GM23248 (cell line): ENCODE data around the gene RBFOX1. TPM values are rescaled to one million over a fixed set of nuclear protein-coding genes. Genes with fewer than 3 reads are reported as not detected.

Source experiments
- DNase-seq: peaks from one replicate; pipeline ENCODE4 v3.0.0-alpha.2; 2015
- H2AFZ ChIP-seq: fragments of 200-600 bp; sonication (generic); 2 replicates; pipeline ENCODE4 v1.6.1; 2016; ENCODE audit warnings: antibody characterized with exemption
- H3F3A ChIP-seq: fragments of 200-600 bp; sonication (generic); 2 replicates; pipeline ENCODE4 v1.6.1; 2016; ENCODE audit warnings: mild to moderate bottlenecking, antibody characterized with exemption, mixed run types; ENCODE audit not compliant: insufficient read depth
- H3K27ac ChIP-seq: fragments of 200-600 bp; sonication (generic); 2 replicates; pipeline ENCODE4 v1.5.1; 2016; ENCODE audit warnings: mild to moderate bottlenecking
- H3K27me3 ChIP-seq: fragments of 200-600 bp; sonication (generic); replicated peaks from 2 replicates; pipeline ENCODE4 v1.6.1; 2016; ENCODE audit warnings: mild to moderate bottlenecking; ENCODE audit not compliant: insufficient read depth
- H3K36me3 ChIP-seq: fragments of 200-600 bp; sonication (generic); 2 replicates; pipeline ENCODE4 v1.6.1; 2016; ENCODE audit warnings: low read depth, mild to moderate bottlenecking
- H3K4me1 ChIP-seq: fragments of 200-600 bp; sonication (generic); 2 replicates; pipeline ENCODE4 v1.6.1; 2016; ENCODE audit warnings: mild to moderate bottlenecking; ENCODE audit not compliant: insufficient read depth
- H3K4me2 ChIP-seq: fragments of 200-600 bp; sonication (generic); one replicate; pipeline ENCODE4 v1.6.1; 2016; ENCODE audit warnings: mild to moderate bottlenecking; ENCODE audit not compliant: unreplicated experiment
- H3K4me3 ChIP-seq: fragments of 200-600 bp; sonication (generic); 2 replicates; pipeline ENCODE4 v1.5.1; 2016; ENCODE audit warnings: mild to moderate bottlenecking
- H3K79me2 ChIP-seq: fragments of 200-600 bp; sonication (generic); 2 replicates; pipeline ENCODE4 v1.6.1; 2016; ENCODE audit warnings: mild to moderate bottlenecking; ENCODE audit not compliant: insufficient read depth
- H3K9ac ChIP-seq: fragments of 200-600 bp; sonication (generic); 2 replicates; pipeline ENCODE4 v1.6.1; 2016; ENCODE audit warnings: mild to moderate bottlenecking
- H3K9me2 ChIP-seq: fragments of 200-600 bp; sonication (generic); 2 replicates; pipeline ENCODE4 v1.6.1; 2016; ENCODE audit warnings: mixed run types, mild to moderate bottlenecking, moderate library complexity; ENCODE audit not compliant: insufficient read depth
- H3K9me3 ChIP-seq: fragments of 200-600 bp; sonication (generic); one replicate; pipeline ENCODE4 v1.6.1; 2017; ENCODE audit warnings: low read depth
- H4K20me1 ChIP-seq: fragments of 200-600 bp; sonication (generic); 2 replicates; pipeline ENCODE4 v1.6.0; 2016; ENCODE audit not compliant: insufficient read depth
- EZH2 ChIP-seq: fragments of 200-600 bp; sonication (generic); IDR thresholded peaks from 2 replicates; pipeline ENCODE4 v1.6.1; 2018; ENCODE audit warnings: antibody characterized with exemption, mild to moderate bottlenecking; ENCODE audit not compliant: insufficient read depth, poor library complexity, severe bottlenecking
- EZH2phosphoT487 ChIP-seq: fragments of 200-600 bp; sonication (generic); IDR thresholded peaks from 2 replicates; pipeline ENCODE4 v1.6.1; 2018; ENCODE audit warnings: antibody characterized with exemption, moderate library complexity, mild to moderate bottlenecking, low read depth; ENCODE audit not compliant: insufficient read depth
- WGBS, 2 experiments: methylation state at CpG; one replicate each; pipeline ENCODE4 v1.1.6; 2015 to 2017; ENCODE audit warnings: low lambda C conversion rate in 2 of 2, low coverage in 1 of 2; ENCODE audit errors: missing lambda C conversion rate in 2 of 2; 5-methylcytosine and 5-hydroxymethylcytosine counted together
- in situ Hi-C: fragments of 300-500 bp; cut with MboI; formaldehyde crosslinking; loops from 2 replicates; pipeline ENCODE4 v1.15.0; 2020
- polyA plus RNA-seq: library from polyadenylated mRNA; unstranded; fragments of >200 nt; fragmentation: Nextera tagmentation; extraction: Ambion mirVana; gene quantifications from 2 replicates; pipeline ENCODE4 v1.2.1, GENCODE V29; 2016
- total RNA-seq: library from RNA; depleted of rRNA; stranded (reverse); fragments of >200 nt; shearing (Covaris generic); gene quantifications from 2 replicates; pipeline ENCODE4 v1.2.3, GENCODE V29; 2014

Gene RBFOX1
- total and polyA plus RNA-seq, 2 experiments from 2014 or later, result not detected

GRCh38 chr16:7526736-7527135, 194.1 kb downstream of the RBFOX1 start:
- H3K36me3 ChIP-seq, result no peaks in the 10 kb centered on the region
- 44 to 45% methylated on average over 6 of the region's 6 CpGs for WGBS, 2 experiments

DNA sequence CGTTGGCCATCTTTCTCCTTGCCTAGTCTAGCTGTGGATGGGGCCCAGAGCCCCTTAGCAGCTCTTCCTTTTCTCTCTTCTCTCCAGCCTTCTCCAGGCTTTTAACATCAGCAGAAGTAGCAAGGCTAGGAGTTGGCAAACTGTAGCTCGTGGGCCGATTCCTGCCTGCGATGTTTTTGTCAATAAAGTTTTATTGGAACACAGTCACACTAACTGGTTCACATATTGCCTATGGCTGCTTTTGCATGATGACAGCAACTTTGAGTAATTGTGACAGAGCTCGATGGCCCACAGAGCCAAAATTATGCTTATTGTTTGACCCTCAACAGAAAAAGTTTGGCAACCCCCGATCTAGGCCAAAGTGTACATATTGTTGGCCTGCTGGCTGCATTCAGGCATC, 199.9 kb downstream of the RBFOX1 start:
- Histone ChIP-seq H3K27ac (no peak overlapping the region), H3K36me3 (no peaks in the 10 kb centered on the region), H3K9me3 (no peaks in the 10 kb centered on the region), H3K27me3 (no peaks in the 10 kb centered on the region), H4K20me1 (no peaks in the 10 kb centered on the region), H3K9me2 (no peaks in the 10 kb centered on the region), H3K79me2 (no peaks in the 10 kb centered on the region), H3K9ac (no peak overlapping the region), H2AFZ (no peak overlapping the region), H3F3A (no peaks in the 10 kb centered on the region), H3K4me3 (no peak overlapping the region), H3K4me1 (no peaks in the 10 kb centered on the region), H3K4me2 (no peak overlapping the region)
- no peak for DNase-seq
- no peak for TF ChIP-seq EZH2phosphoT487
- no peak for TF ChIP-seq EZH2
- 45% methylated on average over 6 of the region's 6 CpGs for WGBS, 2 experiments
- in situ Hi-C loops, result no loop called here

More at GRCh38 chr16:7526736-7527135, 194.1 kb downstream of the RBFOX1 start:
- H3K79me2 ChIP-seq, result no peaks in the 10 kb centered on the region
- H3K4me1 ChIP-seq, result no peaks in the 10 kb centered on the region
- no peak overlapping the region for H3K27ac ChIP-seq
- DNase-seq, result no peak
- no peak overlapping the region for H3K9ac ChIP-seq
- no peaks in the 10 kb centered on the region for H3F3A ChIP-seq
- H3K4me2 ChIP-seq, result no peak overlapping the region
- no peaks in the 10 kb centered on the region for H3K9me3 ChIP-seq
- H2AFZ ChIP-seq, result no peak overlapping the region
- in situ Hi-C loops, result no loop called here
- TF ChIP-seq EZH2phosphoT487 (no peak), EZH2 (no peak)
- no peaks in the 10 kb centered on the region for H3K9me2 ChIP-seq
- no peak overlapping the region for H3K4me3 ChIP-seq
- H4K20me1 ChIP-seq, result no peaks in the 10 kb centered on the region
- H3K27me3 ChIP-seq, result no peaks in the 10 kb centered on the region

- TF ChIP-seq EZH2phosphoT487, result no peak
- TF ChIP-seq EZH2, result no peak
- no peaks in the 10 kb centered on the region for H3K27me3 ChIP-seq
- in situ Hi-C loops, result no loop called here
- H3K9me2 ChIP-seq, result no peaks in the 10 kb centered on the region
- H4K20me1 ChIP-seq, result no peaks in the 10 kb centered on the region
- H3K36me3 ChIP-seq, result no peaks in the 10 kb centered on the region
- no peak overlapping the region for H3K4me3 ChIP-seq
- H3K9me3 ChIP-seq, result no peaks in the 10 kb centered on the region
- no peak overlapping the region for H3K9ac ChIP-seq
- no peak overlapping the region for H2AFZ ChIP-seq
- no peaks in the 10 kb centered on the region for H3F3A ChIP-seq
- no peak overlapping the region for H3K4me2 ChIP-seq
- no peaks in the 10 kb centered on the region for H3K79me2 ChIP-seq
- DNase-seq, result no peak
- no peak overlapping the region for H3K27ac ChIP-seq
- no peaks in the 10 kb centered on the region for H3K4me1 ChIP-seq
- WGBS, 2 experiments, result 15 to 27% methylated on average over 7 of the region's 7 CpGs
Measured at GRCh38 chr16:7534749-7535148, 202.1 kb downstream of the RBFOX1 start.

DNA sequence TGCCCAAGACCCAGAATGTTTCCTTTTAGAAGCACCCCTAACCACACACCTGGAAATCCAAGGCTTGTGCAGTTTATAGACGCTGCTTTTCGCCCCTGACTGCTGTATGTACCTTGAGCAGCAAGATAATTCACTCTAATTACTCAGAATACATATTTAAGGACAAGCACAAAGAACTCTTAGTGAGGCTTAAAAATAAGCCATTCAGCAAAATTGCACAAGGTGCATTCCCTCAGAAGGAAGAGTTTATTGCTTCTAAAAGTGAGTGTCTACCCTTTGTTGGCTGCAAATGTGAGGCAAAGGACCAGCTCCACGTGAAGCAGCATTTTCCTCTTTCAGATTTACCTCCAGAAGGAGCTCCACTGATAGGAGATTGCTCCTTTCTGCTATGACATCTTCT, 208.4 kb downstream of the RBFOX1 start:
- 0 to 1% methylated on average over 3 of the region's 3 CpGs for WGBS, 2 experiments
- no peaks in the 10 kb centered on the region for H3K9me2 ChIP-seq

DNA sequence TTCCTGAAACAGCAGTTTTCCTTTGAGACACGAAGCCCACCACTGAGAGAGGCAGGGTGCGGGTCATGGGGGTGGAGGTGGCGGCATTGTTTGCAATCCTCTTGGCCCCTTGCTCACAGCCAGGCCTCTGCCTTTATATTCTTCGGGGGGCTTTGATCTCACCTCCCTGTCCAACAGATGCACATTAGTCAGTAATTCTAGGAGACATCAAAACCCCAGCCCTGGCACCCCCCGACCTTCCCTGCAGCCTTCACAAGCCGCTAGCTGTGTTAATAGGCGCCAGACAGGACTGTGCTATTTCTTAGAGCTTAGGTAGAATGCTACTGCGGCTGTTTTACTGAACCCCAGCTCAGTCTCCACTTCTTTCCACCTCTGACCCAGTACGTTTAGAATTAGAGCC, 212.6 kb downstream of the RBFOX1 start:
- WGBS, 2 experiments, result 13 to 17% methylated on average over 9 of the region's 9 CpGs
- Histone ChIP-seq H3K4me3 (no peak overlapping the region), H2AFZ (no peak overlapping the region)

More for the DNA sequence above, 208.4 kb downstream of the RBFOX1 start:
- Histone ChIP-seq H3K9ac (no peak overlapping the region), H3K4me1 (no peaks in the 10 kb centered on the region), H3K4me2 (no peak overlapping the region), H3K27ac (no peak overlapping the region), H3K4me3 (no peak overlapping the region), H3K79me2 (no peaks in the 10 kb centered on the region), H2AFZ (no peak overlapping the region), H3F3A (no peaks in the 10 kb centered on the region), H4K20me1 (no peaks in the 10 kb centered on the region), H3K9me3 (no peaks in the 10 kb centered on the region), H3K36me3 (no peaks in the 10 kb centered on the region), H3K27me3 (no peaks in the 10 kb centered on the region)
- DNase-seq, result no peak
- in situ Hi-C loops, result no loop called here
- TF ChIP-seq EZH2phosphoT487 (no peak), EZH2 (no peak)

More for the DNA sequence above, 212.6 kb downstream of the RBFOX1 start:
- Histone ChIP-seq H3K4me2 (no peak overlapping the region), H3K27me3 (no peaks in the 10 kb centered on the region), H3K4me1 (no peaks in the 10 kb centered on the region), H3K9me2 (no peaks in the 10 kb centered on the region), H3F3A (no peaks in the 10 kb centered on the region), H3K9ac (no peak overlapping the region), H3K36me3 (no peaks in the 10 kb centered on the region), H3K9me3 (no peaks in the 10 kb centered on the region), H3K79me2 (no peaks in the 10 kb centered on the region), H3K27ac (no peak overlapping the region), H4K20me1 (no peaks in the 10 kb centered on the region)
- TF ChIP-seq EZH2phosphoT487, result no peak
- no peak for TF ChIP-seq EZH2
- in situ Hi-C loops, result no loop called here
- DNase-seq, result no peak
